GM19035 (cell line): Measurements from ENCODE around the gene SERPINA1.

Experiments
- ATAC-seq: cut with Tn5 transposase; IDR thresholded peaks from one replicate; pipeline ENCODE4 v1.9.1; 2021; ENCODE audit not compliant: unreplicated experiment

SERPINA1 gene

GRCh38 chr14:94384342-94384741, 4.1 kb downstream of the SERPINA1 start:
- no peak for ATAC-seq

- ATAC-seq, result no peak
These were observed 4.6 kb downstream of the SERPINA1 start for GRCh38 chr14:94383777-94384176.

- no peak for ATAC-seq
These were observed 5.4 kb downstream of the SERPINA1 start for GRCh38 chr14:94382716-94383596.

- no peak for ATAC-seq
These were observed 6.2 kb downstream of the SERPINA1 start for GRCh38 chr14:94382099-94382715.

GRCh38 chr14:94381149-94382030, 7.0 kb downstream of the SERPINA1 start:
- no peak for ATAC-seq

GRCh38 chr14:94380225-94381148, 7.9 kb downstream of the SERPINA1 start:
- ATAC-seq, result no peak

GRCh38 chr14:94379291-94380224, 8.8 kb downstream of the SERPINA1 start:
- no peak for ATAC-seq

- no peak for ATAC-seq
These were observed 9.7 kb downstream of the SERPINA1 start for GRCh38 chr14:94378527-94379290.

GRCh38 chr14:94377866-94378470, 10.4 kb downstream of the SERPINA1 start:
- ATAC-seq, result no peak

GRCh38 chr14:94376976-94377865, 11.2 kb downstream of the SERPINA1 start:
- ATAC-seq, result no peak

GRCh38 chr14:94376108-94376975, 12.1 kb downstream of the SERPINA1 start:
- no peak for ATAC-seq

GRCh38 chr14:94375552-94376107, 12.8 kb downstream of the SERPINA1 start:
- no peak for ATAC-seq

GRCh38 chr14:94374749-94375260, 13.6 kb downstream of the SERPINA1 start:
- ATAC-seq, result no peak

- ATAC-seq, result no peak
These were observed 14.3 kb downstream of the SERPINA1 start for GRCh38 chr14:94374116-94374515.

GRCh38 chr14:94373708-94374107, 14.7 kb downstream of the SERPINA1 start:
- ATAC-seq, result no peak
